ENCODE results near the gene TNXB. TPM values are rescaled to one million over a fixed set of nuclear protein-coding genes. Genes with fewer than 3 reads are reported as not detected.

TNXB gene
- total and polyA plus RNA-seq, 9 of the 15 experiments (the other 6 are each of a cell fraction or from before 2014, with no cell fraction given) = 0.14 to 28.1 (median 12.4) TPM

DNA sequence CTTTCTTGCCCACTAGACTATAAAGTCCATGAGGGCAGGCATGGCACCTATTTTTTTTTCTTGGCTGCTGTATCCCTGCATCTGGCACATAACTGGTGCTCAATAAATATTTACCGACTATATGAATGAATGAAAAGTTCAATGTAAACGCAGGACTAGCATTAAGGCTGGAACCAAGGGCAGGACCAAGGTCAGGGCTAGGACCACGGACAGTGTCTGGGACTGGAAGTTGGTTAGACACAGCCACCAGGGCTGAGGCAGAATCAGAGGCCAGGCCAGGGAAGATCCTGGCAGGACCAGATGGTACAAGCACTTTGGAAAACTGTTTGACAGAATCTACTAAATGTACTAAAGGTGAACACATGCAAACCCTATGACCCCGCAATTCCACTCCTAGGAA, 3.7 kb downstream of the TNXB start (continued):
- 0 out of 4 replicates have a peak, but pooled peaks of 1 of the 2 experiments have one; percentile 25 for TF ChIP-seq MNT (conservative IDR thresholded peaks at IDR 0.05)

GRCh38 chr6:32102255-32102654, 6.9 kb downstream of the TNXB start:
- in situ Hi-C loops (cut with MboI) = no loop called here
- Histone ChIP-seq H4K20me1 (replicated peaks; ENCODE audit: control insufficient read depth, insufficient read depth, low read length) (no peaks in the 10 kb centered on the region; the same call in 1 of the 2 replicates), H3K27me3 (ENCODE audit: control insufficient read depth in 2 of 2, insufficient read depth in 2 of 2, low read length in 2 of 2) (peaks cover 16 to 64% of the 10 kb centered on the region in 2 experiments; a peak in 3 of 5 replicates), H3K36me3 (ENCODE audit: control insufficient read depth, insufficient read depth, low read length) (no peaks in the 10 kb centered on the region), H3K79me2 (ENCODE audit: control insufficient read depth, insufficient read depth, low read length) (no peaks in the 10 kb centered on the region), H3K27ac (ENCODE audit: extremely low read depth, low read depth, low read length) (no peak overlapping the region), H3K4me2 (ENCODE audit: insufficient read depth, low read length) (no peak overlapping the region), H3K9me1 (ENCODE audit: control insufficient read depth, insufficient read depth, low read length) (no peaks in the 10 kb centered on the region), H2AFZ (ENCODE audit: low read depth, low read length) (no peak overlapping the region), H3K4me3 (no peak overlapping the region), H3K9me3 (replicated peaks; ENCODE audit: control insufficient read depth, insufficient read depth, low read depth, low read length) (no peaks in the 10 kb centered on the region), H3K9ac (ENCODE audit: insufficient read depth in 1 of 2, low read depth in 2 of 2, low read length in 2 of 2) (no peak overlapping the region), H3K4me1 (replicated peaks in 1 of 2; ENCODE audit: control insufficient read depth in 2 of 2, insufficient read depth in 2 of 2, low read length in 2 of 2) (peaks cover 0 to 1% of the 10 kb centered on the region in 2 experiments; a peak in 1 of 5 replicates)
- intact Hi-C loops (cut with micrococcal nuclease) = loop anchor here (5.0 kb wide), 1 partner anchor 595 kb away; no protein-coding TSS in a partner anchor
- FAIRE-seq = no peak
- no peak for ATAC-seq
- ChIA-PET POLR2A (interaction anchor here (2.0 to 2.8 kb wide), 2 partner anchors 8 to 11 kb away, joined by 6 to 7 read pairs; no protein-coding TSS in a partner anchor), CTCF (ENCODE audit: low intra/inter-chr PET ratio) (no interaction called here)
- WGBS (ENCODE audit: insufficient coverage, low coverage, missing lambda C conversion rate) = 30% methylated on average over 3 of the region's 3 CpGs
- no peak for DNase-seq (ENCODE audit: extremely low read depth in 1 of 4, low spot score in 3 of 4)
- TF ChIP-seq ASH1L (IDR thresholded peaks at IDR 0.05; ENCODE audit: borderline replicate concordance, low read depth, partially characterized antibody) (no peak), RBM25 (IDR thresholded peaks at IDR 0.05; ENCODE audit: low read depth, low read length, severe bottlenecking) (peak; percentile 24), ZNF146 (CRISPR knock-in tag; IDR thresholded peaks at IDR 0.05; ENCODE audit: unreplicated experiment) (peak; percentile 84), BCOR (IDR thresholded peaks at IDR 0.05) (peak; percentile 51; the same call in 1 of the 2 replicates), ZFPM2 (CRISPR knock-in tag; IDR thresholded peaks at IDR 0.05) (no peak), CC2D1A (IDR thresholded peaks at IDR 0.05) (no peak)
- BruUV-seq (replicated peaks) = no TSS peak

Data from K562 (cell line).